Activated B cell treated with CpG ODN at 0.5 μM for 24 hours (primary cell): Measurements from ENCODE around the gene PMEL. TPM values are rescaled to one million over a fixed set of nuclear protein-coding genes. Genes with fewer than 3 reads are reported as not detected.
"Not testable (repeated sequence)": the region's sequence is repeated elsewhere in the genome, so short reads cannot be mapped to it uniquely, and the experiment has no call there.

Experiments
- ATAC-seq: fragments of 200-7000 bp; cut with Tn5 transposase; one replicate; pipeline ENCODE4 v1.10.0; 2021; ENCODE audit warnings: low read depth, mild to moderate bottlenecking, moderate library complexity
- CTCF ChIA-PET: fragments of 350-600 bp; sonication (Branson Sonifier 250); formaldehyde crosslinking; loops from one replicate; lab custom pipeline; 2021; ENCODE audit warnings: antibody characterized with exemption; lab: Charles Lee
- POLR2A ChIA-PET: fragments of 350-600 bp; sonication (Branson Sonifier 250); formaldehyde crosslinking; loops from one replicate; lab custom pipeline; 2021; ENCODE audit warnings: antibody characterized with exemption; lab: Charles Lee
- DNase-seq: peaks from one replicate; pipeline ENCODE4 v3.0.0; 2022
- H3K27ac Mint-ChIP-seq: one replicate; pipeline ENCODE4 v1.8.0; 2020; ENCODE audit warnings: mixed read lengths
- H3K27me3 Mint-ChIP-seq: one replicate; pipeline ENCODE4 v1.8.0; 2021; ENCODE audit warnings: mixed read lengths
- H3K36me3 Mint-ChIP-seq: one replicate; pipeline ENCODE4 v1.8.0; 2021; ENCODE audit warnings: low read depth, mixed read lengths
- H3K4me1 Mint-ChIP-seq: one replicate; pipeline ENCODE4 v1.8.0; 2021; ENCODE audit warnings: mixed read lengths
- H3K4me3 Mint-ChIP-seq: one replicate; pipeline ENCODE4 v1.8.0; 2020; ENCODE audit warnings: mild to moderate bottlenecking, mixed read lengths
- H3K9me3 Mint-ChIP-seq: one replicate; pipeline ENCODE4 v1.8.0; 2020; ENCODE audit warnings: mixed read lengths
- CTCF ChIP-seq: fragments of 200-600 bp; IDR thresholded peaks from one replicate; pipeline ENCODE4 v1.8.0; 2022; ENCODE audit warnings: antibody characterized with exemption, mild to moderate bottlenecking
- intact Hi-C: fragments of 100-400 bp; cut with micrococcal nuclease; formaldehyde crosslinking; loops from one replicate; pipeline ENCODE4 v1.15.1; 2024
- total RNA-seq: library from RNA; stranded (reverse); gene quantifications from 2 replicates; pipeline ENCODE4 v1.2.3, GENCODE V29; 2022

Gene PMEL
- total RNA-seq, 1 donor from 2014 or later: not detected

- ATAC-seq (peak; percentile 92), DNase-seq (peak; percentile 71)
- peak overlapping the region; percentile 88 for H3K4me3 Mint-ChIP-seq
- POLR2A ChIA-PET: interaction anchor here (0.6 to 1.7 kb wide), 24 partner anchors 11 to 1471 kb away, joined by 3 to 17 read pairs (median 4); partner anchors contain the start of genes CD63, IKZF4, ORMDL2 and RAB5B
- no peaks in the 10 kb centered on the region for H3K27me3 Mint-ChIP-seq
- H3K9me3 Mint-ChIP-seq: no peaks in the 10 kb centered on the region
- H3K4me1 Mint-ChIP-seq: peaks cover 9% of the 10 kb centered on the region
- peak overlapping the region; percentile 79 for H3K27ac Mint-ChIP-seq
- no peak for TF ChIP-seq CTCF
- CTCF ChIA-PET: interaction anchor here (1.0 to 3.4 kb wide), 2 partner anchors 11 to 81 kb away, joined by 3 to 19 read pairs; partner anchors contain the start of gene SUOX
- intact Hi-C loops: loop anchor here (1.0 to 2.0 kb wide), 7 partner anchors 11 to 179 kb away; partner anchors contain the start of genes DGKA, DNAJC14, PA2G4 and RPS26
- H3K36me3 Mint-ChIP-seq: peaks cover 2% of the 10 kb centered on the region
Observed at GRCh38 chr12:56007564-56008559, 42.0 kb upstream of the PMEL start.

GRCh38 chr12:56004211-56004610, 38.4 kb upstream of the PMEL start:
- CTCF ChIA-PET: interaction anchor here (3.4 kb wide), 1 partner anchor 7 kb away, joined by 19 read pairs; the partner anchor contains the start of gene SUOX
- peaks cover 2% of the 10 kb centered on the region for H3K36me3 Mint-ChIP-seq
- intact Hi-C loops: no loop called here
- H3K27me3 Mint-ChIP-seq: no peaks in the 10 kb centered on the region
- no peak for ATAC-seq
- no peak for DNase-seq
- TF ChIP-seq CTCF: no peak
- peaks cover 9% of the 10 kb centered on the region for H3K4me1 Mint-ChIP-seq
- H3K4me3 Mint-ChIP-seq: no peak overlapping the region
- no peak overlapping the region for H3K27ac Mint-ChIP-seq
- POLR2A ChIA-PET: no interaction called here
- H3K9me3 Mint-ChIP-seq: no peaks in the 10 kb centered on the region

GRCh38 chr12:56003376-56003775, 37.5 kb upstream of the PMEL start:
- ATAC-seq, H3K4me1 Mint-ChIP-seq, H3K27ac Mint-ChIP-seq, H3K9me3 Mint-ChIP-seq, CTCF ChIA-PET, H3K36me3 Mint-ChIP-seq, H3K27me3 Mint-ChIP-seq, H3K4me3 Mint-ChIP-seq, intact Hi-C loops, DNase-seq: not testable (repeated sequence)
- POLR2A ChIA-PET: interaction anchor here (0.7 kb wide), 1 partner anchor 18 kb away, joined by 7 read pairs; no protein-coding TSS in a partner anchor

GRCh38 chr12:56001487-56002100, 35.8 kb upstream of the PMEL start:
- POLR2A ChIA-PET: interaction anchor here (0.7 kb wide), 1 partner anchor 173 kb away, joined by 4 read pairs; no protein-coding TSS in a partner anchor
- no peak for DNase-seq
- no peak overlapping the region for H3K4me3 Mint-ChIP-seq
- H3K36me3 Mint-ChIP-seq: no peaks in the 10 kb centered on the region
- CTCF ChIA-PET: no interaction called here
- peaks cover 14% of the 10 kb centered on the region for H3K4me1 Mint-ChIP-seq
- no peak for TF ChIP-seq CTCF
- no peak for ATAC-seq
- no peaks in the 10 kb centered on the region for H3K9me3 Mint-ChIP-seq
- no peaks in the 10 kb centered on the region for H3K27me3 Mint-ChIP-seq
- intact Hi-C loops: no loop called here
- H3K27ac Mint-ChIP-seq: no peak overlapping the region

- H3K27me3 Mint-ChIP-seq, H3K27ac Mint-ChIP-seq, intact Hi-C loops, ATAC-seq, H3K36me3 Mint-ChIP-seq, H3K4me3 Mint-ChIP-seq, DNase-seq, H3K9me3 Mint-ChIP-seq, POLR2A ChIA-PET: not testable (repeated sequence)
- peaks cover 21% of the 10 kb centered on the region for H3K4me1 Mint-ChIP-seq
- CTCF ChIA-PET: interaction anchor here (0.8 to 1.3 kb wide), 2 partner anchors 26 to 29 kb away, joined by 3 read pairs; partner anchors contain the start of gene RAB5B
Observed at GRCh38 chr12:55999999-56000540, 34.2 kb upstream of the PMEL start.

GRCh38 chr12:55999522-55999921, 33.7 kb upstream of the PMEL start:
- intact Hi-C loops, H3K36me3 Mint-ChIP-seq, POLR2A ChIA-PET, H3K9me3 Mint-ChIP-seq, H3K27ac Mint-ChIP-seq, H3K27me3 Mint-ChIP-seq, DNase-seq, ATAC-seq, H3K4me3 Mint-ChIP-seq: not testable (repeated sequence)
- H3K4me1 Mint-ChIP-seq: peaks cover 21% of the 10 kb centered on the region
- CTCF ChIA-PET: interaction anchor here (0.8 to 1.3 kb wide), 2 partner anchors 25 to 30 kb away, joined by 3 read pairs; partner anchors contain the start of gene RAB5B
